Nephron progenitor cell (in vitro differentiated cells): ENCODE data around the gene BRDT.
A peak's percentile ranks its signal among the peaks of the same experiment; 100 is the strongest.

ENCODE experiments used
- DNase-seq: peaks from one replicate; pipeline ENCODE4 v3.0.0; 2021
- H3K27ac Mint-ChIP-seq: 2 replicates; pipeline ENCODE4 v1.8.0; 2021; ENCODE audit warnings: mild to moderate bottlenecking, moderate library complexity, mixed read lengths
- H3K27me3 Mint-ChIP-seq: 2 replicates; pipeline ENCODE4 v1.8.0; 2021; ENCODE audit warnings: mild to moderate bottlenecking, low read depth, mixed read lengths; ENCODE audit not compliant: poor library complexity
- H3K36me3 Mint-ChIP-seq: 2 replicates; pipeline ENCODE4 v1.8.0; 2021; ENCODE audit warnings: low read depth, mixed read lengths
- H3K4me1 Mint-ChIP-seq: 2 replicates; pipeline ENCODE4 v1.8.0; 2021; ENCODE audit warnings: mixed read lengths
- H3K4me3 Mint-ChIP-seq: 2 replicates; pipeline ENCODE4 v1.8.0; 2021; ENCODE audit warnings: mild to moderate bottlenecking, moderate library complexity, mixed read lengths
- H3K9me3 Mint-ChIP-seq: 2 replicates; pipeline ENCODE4 v1.8.0; 2021; ENCODE audit warnings: mild to moderate bottlenecking, moderate library complexity, mixed read lengths
- CTCF ChIP-seq: fragments of 200-600 bp; sonication (generic); IDR thresholded peaks from 2 replicates; pipeline ENCODE4 v1.5.0; 2021; ENCODE audit warnings: antibody characterized with exemption

BRDT gene

GRCh38 chr1:91929250-91929649 is 20.0 kb upstream of the BRDT start:
- no peaks in the 10 kb centered on the region for H3K27me3 Mint-ChIP-seq
- no peak overlapping the region for H3K27ac Mint-ChIP-seq
- no peaks in the 10 kb centered on the region for H3K9me3 Mint-ChIP-seq
- H3K4me3 Mint-ChIP-seq: no peak overlapping the region
- H3K36me3 Mint-ChIP-seq: no peaks in the 10 kb centered on the region
- TF ChIP-seq CTCF: no peak
- H3K4me1 Mint-ChIP-seq: peaks cover 6% of the 10 kb centered on the region
- DNase-seq: no peak

- Mint-ChIP-seq H3K4me1 (no peaks in the 10 kb centered on the region), H3K4me3 (no peak overlapping the region), H3K27me3 (peaks cover 4% of the 10 kb centered on the region), H3K36me3 (no peaks in the 10 kb centered on the region), H3K9me3 (peaks cover 5% of the 10 kb centered on the region), H3K27ac (no peak overlapping the region)
- no peak for DNase-seq
- TF ChIP-seq CTCF: no peak
These were observed 11.6 kb upstream of the BRDT start for GRCh38 chr1:91937613-91938012.

- TF ChIP-seq CTCF: no peak
- H3K4me1 Mint-ChIP-seq: no peaks in the 10 kb centered on the region
- no peak overlapping the region for H3K27ac Mint-ChIP-seq
- H3K27me3 Mint-ChIP-seq: peaks cover 4% of the 10 kb centered on the region
- DNase-seq: no peak
- H3K4me3 Mint-ChIP-seq: no peak overlapping the region
- H3K36me3 Mint-ChIP-seq: no peaks in the 10 kb centered on the region
- peaks cover 5% of the 10 kb centered on the region for H3K9me3 Mint-ChIP-seq
These were observed 8.7 kb upstream of the BRDT start for GRCh38 chr1:91940496-91940895.

- no peak overlapping the region for H3K4me3 Mint-ChIP-seq
- TF ChIP-seq CTCF: no peak
- no peaks in the 10 kb centered on the region for H3K36me3 Mint-ChIP-seq
- peaks cover 9% of the 10 kb centered on the region for H3K9me3 Mint-ChIP-seq
- peaks cover 13% of the 10 kb centered on the region for H3K4me1 Mint-ChIP-seq
- H3K27ac Mint-ChIP-seq: no peak overlapping the region
- peaks cover 4% of the 10 kb centered on the region for H3K27me3 Mint-ChIP-seq
- DNase-seq: no peak
These were observed 5.1 kb upstream of the BRDT start for GRCh38 chr1:91944087-91944486.

- DNase-seq: no peak
- Mint-ChIP-seq H3K4me1 (peaks cover 13% of the 10 kb centered on the region), H3K36me3 (no peaks in the 10 kb centered on the region), H3K4me3 (no peak overlapping the region), H3K27me3 (peaks cover 3% of the 10 kb centered on the region), H3K27ac (no peak overlapping the region), H3K9me3 (peaks cover 4% of the 10 kb centered on the region)
- no peak for TF ChIP-seq CTCF
These were observed 1.1 kb upstream of the BRDT start for GRCh38 chr1:91948097-91948496.

GRCh38 chr1:91948501-91949355 is 473 bp upstream of the BRDT start:
- Mint-ChIP-seq H3K36me3 (no peaks in the 10 kb centered on the region), H3K9me3 (peaks cover 4% of the 10 kb centered on the region), H3K27me3 (peaks cover 3% of the 10 kb centered on the region), H3K27ac (peak overlapping the region; percentile 19), H3K4me3 (no peak overlapping the region), H3K4me1 (peaks cover 13% of the 10 kb centered on the region)
- DNase-seq: no peak
- no peak for TF ChIP-seq CTCF
